ENCODE data around the gene PIM1.

The PIM1 gene

GRCh38 chr6:37222125-37222967 is 52.4 kb downstream of the PIM1 start:
- DNase-seq (ENCODE audit: low read depth, low spot score) = peak; percentile 99

GRCh38 chr6:37222992-37223391 is 53.0 kb downstream of the PIM1 start:
- DNase-seq (ENCODE audit: low read depth, low spot score) = no peak
